GM10266 (cell line): ENCODE measurements around the gene RAI1.

Source experiments
- DNase-seq: peaks from one replicate; pipeline ENCODE4 v3.0.0; 2012; ENCODE audit errors: extremely low spot score
- TF ChIP-seq, protein P1 (sequence below): IDR thresholded peaks from 2 replicates; pipeline ENCODE4 v1.5.1; 2012; ENCODE audit warnings: mild to moderate bottlenecking, low read depth; ENCODE audit not compliant: control insufficient read depth, insufficient read depth; ENCODE audit errors: missing control alignments

RAI1 gene

DNA sequence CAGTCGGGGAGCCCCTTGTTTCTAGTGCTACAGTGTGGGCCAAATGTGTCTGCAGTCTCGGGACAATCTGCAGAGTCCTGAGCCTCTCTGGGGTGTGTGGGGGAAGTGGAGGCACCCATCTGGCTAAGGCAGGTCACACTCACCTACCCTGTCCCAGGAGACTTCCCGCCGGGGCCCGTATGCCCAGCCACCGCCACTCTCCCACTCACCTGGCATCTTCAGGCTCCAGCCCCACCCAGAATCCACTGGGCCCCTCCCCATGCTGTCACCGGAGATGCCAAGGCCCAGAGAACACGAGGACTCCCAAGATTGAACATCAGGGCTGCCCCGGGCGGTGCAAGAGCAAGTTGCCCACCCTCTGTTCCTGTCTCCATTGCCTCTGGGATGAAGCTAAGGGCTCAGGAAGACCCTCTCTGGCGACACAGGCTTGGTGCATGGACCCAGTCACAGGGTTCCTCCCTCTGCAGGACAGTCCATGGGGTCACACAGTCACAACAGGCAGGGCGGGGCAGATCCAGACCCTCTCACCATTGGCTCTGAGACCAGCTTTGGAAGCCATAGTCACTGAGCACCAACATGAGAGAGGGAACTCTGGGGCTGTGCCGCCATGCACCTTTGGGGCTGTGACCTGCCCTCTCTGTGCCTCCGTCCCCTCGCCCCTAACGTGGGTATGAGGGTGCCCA is 117.5 kb downstream of the RAI1 start:
- no peak for DNase-seq
- TF ChIP-seq, protein P1, sequence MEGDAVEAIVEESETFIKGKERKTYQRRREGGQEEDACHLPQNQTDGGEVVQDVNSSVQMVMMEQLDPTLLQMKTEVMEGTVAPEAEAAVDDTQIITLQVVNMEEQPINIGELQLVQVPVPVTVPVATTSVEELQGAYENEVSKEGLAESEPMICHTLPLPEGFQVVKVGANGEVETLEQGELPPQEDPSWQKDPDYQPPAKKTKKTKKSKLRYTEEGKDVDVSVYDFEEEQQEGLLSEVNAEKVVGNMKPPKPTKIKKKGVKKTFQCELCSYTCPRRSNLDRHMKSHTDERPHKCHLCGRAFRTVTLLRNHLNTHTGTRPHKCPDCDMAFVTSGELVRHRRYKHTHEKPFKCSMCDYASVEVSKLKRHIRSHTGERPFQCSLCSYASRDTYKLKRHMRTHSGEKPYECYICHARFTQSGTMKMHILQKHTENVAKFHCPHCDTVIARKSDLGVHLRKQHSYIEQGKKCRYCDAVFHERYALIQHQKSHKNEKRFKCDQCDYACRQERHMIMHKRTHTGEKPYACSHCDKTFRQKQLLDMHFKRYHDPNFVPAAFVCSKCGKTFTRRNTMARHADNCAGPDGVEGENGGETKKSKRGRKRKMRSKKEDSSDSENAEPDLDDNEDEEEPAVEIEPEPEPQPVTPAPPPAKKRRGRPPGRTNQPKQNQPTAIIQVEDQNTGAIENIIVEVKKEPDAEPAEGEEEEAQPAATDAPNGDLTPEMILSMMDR: no peak

DNA sequence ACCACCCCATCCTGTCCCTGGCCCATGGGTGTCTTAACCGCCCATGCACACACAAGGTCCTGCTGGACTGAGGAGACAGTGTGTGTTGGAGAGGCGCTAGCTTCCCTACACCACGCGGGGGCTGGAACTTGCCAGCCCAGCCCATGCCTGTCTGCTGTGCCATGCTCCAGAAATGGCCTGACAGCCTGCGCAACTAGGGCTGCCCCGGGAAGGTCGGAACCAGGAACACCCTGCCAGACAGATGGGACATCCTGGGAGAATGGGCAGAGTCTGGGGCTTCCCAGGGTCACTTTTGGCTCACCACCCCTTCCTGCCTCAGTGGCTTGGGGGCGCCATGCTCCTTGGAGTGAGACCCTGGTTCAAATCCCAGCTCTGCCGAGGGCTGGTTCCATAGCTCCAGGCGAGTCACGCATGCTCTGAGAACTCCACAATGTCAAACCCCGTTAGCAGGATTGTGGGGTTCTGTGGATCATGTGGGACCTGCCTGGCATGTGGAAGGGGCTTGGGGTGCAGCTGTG is 119.3 kb downstream of the RAI1 start:
- TF ChIP-seq, protein P1: no peak
- DNase-seq: no peak

DNA sequence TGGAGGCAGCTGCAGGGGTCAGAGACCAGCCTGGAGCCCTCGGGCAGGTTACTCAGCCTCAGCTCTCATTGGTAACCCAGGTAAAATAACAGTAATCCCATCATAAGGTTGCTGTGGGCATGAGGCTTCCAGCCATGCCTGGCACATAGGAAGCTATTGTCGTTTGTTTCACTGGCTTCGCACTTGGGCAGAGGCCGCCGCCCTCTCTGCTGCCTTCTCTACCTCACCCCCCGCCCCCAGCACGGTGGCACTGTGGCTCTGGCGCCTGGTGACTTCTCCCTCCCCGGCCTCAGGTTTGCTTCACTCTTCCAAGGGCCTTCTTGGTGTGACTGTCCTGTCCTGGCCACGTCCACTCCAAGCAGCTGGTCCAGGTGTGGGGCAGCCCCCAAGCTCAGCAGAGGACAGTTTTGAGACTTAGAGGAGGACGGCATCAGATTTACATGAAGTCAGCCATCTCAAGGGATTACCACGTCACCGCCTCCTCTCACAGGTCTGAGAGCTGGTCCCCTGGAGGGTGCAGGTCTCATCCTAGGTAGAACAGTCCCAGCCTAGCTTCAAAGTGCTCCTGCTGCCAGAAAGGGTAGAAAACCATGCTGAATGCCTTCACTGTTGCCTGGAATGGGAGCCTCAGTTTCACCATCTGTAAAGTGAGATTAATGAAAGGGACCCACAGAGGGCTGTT is 120.7 kb downstream of the RAI1 start:
- TF ChIP-seq, protein P1: no peak
- DNase-seq: no peak

DNA sequence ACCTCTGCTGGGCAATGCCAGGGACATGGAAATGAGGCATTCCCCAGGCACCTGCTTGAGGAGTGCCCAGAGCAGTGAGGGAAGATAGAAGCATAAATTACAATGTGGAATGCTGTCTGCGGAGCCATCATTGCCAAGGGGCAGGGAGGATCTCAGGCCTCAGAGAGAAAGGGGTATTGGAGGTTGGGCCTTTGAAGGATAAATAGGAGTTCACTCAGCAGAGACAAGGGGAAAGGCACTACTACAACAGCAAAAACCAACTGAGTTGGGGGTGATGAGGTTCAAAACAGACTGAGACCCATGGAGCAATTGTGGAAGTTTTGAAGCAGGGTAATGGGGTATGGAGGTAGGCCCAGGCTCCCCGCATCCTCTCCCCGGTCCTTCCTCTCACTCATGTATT is 122.7 kb downstream of the RAI1 start:
- TF ChIP-seq, protein P1: no peak

DNA sequence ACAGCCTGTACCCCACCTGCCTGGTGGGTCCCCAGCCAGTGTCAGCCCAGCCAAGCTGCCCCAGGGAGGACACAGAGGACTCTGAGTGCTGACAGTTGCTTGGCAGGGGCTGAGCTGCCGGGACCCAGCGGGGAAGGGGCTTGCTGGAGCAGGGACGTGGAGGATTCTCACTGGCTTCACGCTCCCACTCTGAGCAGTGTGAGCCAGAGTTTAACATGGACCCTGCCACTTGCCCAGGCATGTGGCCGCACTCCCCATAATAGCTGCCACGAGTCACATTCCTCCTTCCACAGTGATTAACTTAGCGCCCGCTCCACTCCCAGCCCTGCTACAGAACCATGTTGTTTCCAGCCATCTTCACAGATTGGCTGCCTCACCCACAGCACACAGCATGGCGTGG is 124.3 kb downstream of the RAI1 start:
- DNase-seq: no peak
- TF ChIP-seq, protein P1: no peak

More for the DNA sequence above, 122.7 kb downstream of the RAI1 start:
- no peak for DNase-seq

DNA sequence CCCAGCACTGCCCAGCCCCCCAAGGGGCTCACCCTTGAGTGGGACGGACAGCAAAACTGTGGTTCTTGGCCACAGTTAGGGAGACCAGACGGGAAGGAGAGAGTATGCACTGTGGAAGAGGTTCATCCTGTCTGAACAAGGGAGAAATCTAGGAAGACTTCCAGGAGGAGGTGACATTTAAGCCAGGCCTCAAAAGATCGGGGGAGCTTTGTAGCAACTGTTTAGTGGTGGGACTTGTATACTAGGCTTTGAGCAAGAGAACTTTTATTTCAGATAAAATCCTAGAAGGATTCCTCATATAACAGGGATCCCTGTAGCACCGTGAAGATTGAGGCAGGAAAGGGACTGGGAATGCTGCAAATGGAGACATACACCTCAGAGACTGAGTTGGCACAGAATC is 124.8 kb downstream of the RAI1 start:
- no peak for DNase-seq
- TF ChIP-seq, protein P1: no peak
